Femur (tissue), 1 donor: ENCODE measurements around the gene MORF4L2.
"Not testable (repeated sequence)": the region's sequence is repeated elsewhere in the genome, so short reads cannot be mapped to it uniquely, and the experiment has no call there.

ENCODE experiments used
- DNase-seq: peaks from one replicate; pipeline ENCODE4 v3.0.0-alpha.2; 2017

MORF4L2 gene

GRCh38 chrX:103678199-103678993 is 8.1 kb downstream of the MORF4L2 start:
- no peak for DNase-seq

- DNase-seq, result no peak
Observed at GRCh38 chrX:103674531-103675454, 11.7 kb downstream of the MORF4L2 start.

GRCh38 chrX:103669745-103670144 is 16.8 kb downstream of the MORF4L2 start:
- DNase-seq, result no peak

GRCh38 chrX:103666202-103667107 is 20.0 kb downstream of the MORF4L2 start:
- no peak for DNase-seq

GRCh38 chrX:103663981-103664762 is 22.3 kb downstream of the MORF4L2 start:
- no peak for DNase-seq

- DNase-seq, result not testable (repeated sequence)
Observed at GRCh38 chrX:103659460-103659859, 27.0 kb downstream of the MORF4L2 start.

GRCh38 chrX:103658681-103659433 is 27.6 kb downstream of the MORF4L2 start:
- no peak for DNase-seq

GRCh38 chrX:103657066-103657465 is 29.4 kb downstream of the MORF4L2 start:
- not testable (repeated sequence) for DNase-seq

GRCh38 chrX:103656617-103657016 is 29.9 kb downstream of the MORF4L2 start:
- no peak for DNase-seq

- not testable (repeated sequence) for DNase-seq
Observed at GRCh38 chrX:103655230-103656000, 31.1 kb downstream of the MORF4L2 start.

GRCh38 chrX:103651151-103651773 is 35.2 kb downstream of the MORF4L2 start:
- DNase-seq, result no peak

GRCh38 chrX:103647630-103648029 is 38.9 kb downstream of the MORF4L2 start:
- no peak for DNase-seq

GRCh38 chrX:103644125-103644524 is 42.4 kb downstream of the MORF4L2 start:
- DNase-seq, result no peak

GRCh38 chrX:103640401-103641155 is 45.9 kb downstream of the MORF4L2 start:
- no peak for DNase-seq

GRCh38 chrX:103638479-103639346 is 47.8 kb downstream of the MORF4L2 start:
- DNase-seq, result not testable (repeated sequence)

- no peak for DNase-seq
Observed at GRCh38 chrX:103637604-103638338, 48.7 kb downstream of the MORF4L2 start.

- no peak for DNase-seq
Observed at GRCh38 chrX:103635436-103635835, 51.1 kb downstream of the MORF4L2 start.
